Measurements from ENCODE around the gene MITF. TPM values are rescaled to one million over a fixed set of nuclear protein-coding genes. Genes with fewer than 3 reads are reported as not detected.
A peak's percentile ranks its signal among the peaks of the same experiment; 100 is the strongest.

Gene MITF
- 27.9 and 30.9 TPM in 2 replicates for polyA plus RNA-seq (2011; rRNA removed)
- 49.3 and 114 TPM in 2 replicates for polyA minus RNA-seq (2011; rRNA and poly(A)+ RNA removed)

- TF ChIP-seq, protein P1, sequence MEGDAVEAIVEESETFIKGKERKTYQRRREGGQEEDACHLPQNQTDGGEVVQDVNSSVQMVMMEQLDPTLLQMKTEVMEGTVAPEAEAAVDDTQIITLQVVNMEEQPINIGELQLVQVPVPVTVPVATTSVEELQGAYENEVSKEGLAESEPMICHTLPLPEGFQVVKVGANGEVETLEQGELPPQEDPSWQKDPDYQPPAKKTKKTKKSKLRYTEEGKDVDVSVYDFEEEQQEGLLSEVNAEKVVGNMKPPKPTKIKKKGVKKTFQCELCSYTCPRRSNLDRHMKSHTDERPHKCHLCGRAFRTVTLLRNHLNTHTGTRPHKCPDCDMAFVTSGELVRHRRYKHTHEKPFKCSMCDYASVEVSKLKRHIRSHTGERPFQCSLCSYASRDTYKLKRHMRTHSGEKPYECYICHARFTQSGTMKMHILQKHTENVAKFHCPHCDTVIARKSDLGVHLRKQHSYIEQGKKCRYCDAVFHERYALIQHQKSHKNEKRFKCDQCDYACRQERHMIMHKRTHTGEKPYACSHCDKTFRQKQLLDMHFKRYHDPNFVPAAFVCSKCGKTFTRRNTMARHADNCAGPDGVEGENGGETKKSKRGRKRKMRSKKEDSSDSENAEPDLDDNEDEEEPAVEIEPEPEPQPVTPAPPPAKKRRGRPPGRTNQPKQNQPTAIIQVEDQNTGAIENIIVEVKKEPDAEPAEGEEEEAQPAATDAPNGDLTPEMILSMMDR (IDR thresholded peaks at IDR 0.05; ENCODE audit: insufficient read depth, low read depth, low read length) = no peak
- Histone ChIP-seq H3K36me3 (ENCODE audit: control insufficient read depth, insufficient read depth, low read length) (no peaks in the 10 kb centered on the region), H3K27me3 (ENCODE audit: control insufficient read depth, insufficient read depth, low read length) (peaks cover 1% of the 10 kb centered on the region; the same call in 1 of the 2 replicates), H3K4me3 (ENCODE audit: low read depth, low read length) (peak within 1 kb of the TSS; percentile 93)
- POLR2A ChIA-PET = no interaction called here
- DNase-seq (ENCODE audit: low read depth) = no peak
- CTCF ChIA-PET = interaction anchor here (0.7 to 2.3 kb wide), 14 partner anchors 8 to 619 kb away, joined by 3 to 12 read pairs (median 4); no protein-coding TSS in a partner anchor
Measured at GRCh38 chr3:69739204-69740102, at the start of gene MITF. Gene MITF (plus strand): TSS chr3:69739464. CDS start chr3:69739598, 134 bp downstream.

DNA sequence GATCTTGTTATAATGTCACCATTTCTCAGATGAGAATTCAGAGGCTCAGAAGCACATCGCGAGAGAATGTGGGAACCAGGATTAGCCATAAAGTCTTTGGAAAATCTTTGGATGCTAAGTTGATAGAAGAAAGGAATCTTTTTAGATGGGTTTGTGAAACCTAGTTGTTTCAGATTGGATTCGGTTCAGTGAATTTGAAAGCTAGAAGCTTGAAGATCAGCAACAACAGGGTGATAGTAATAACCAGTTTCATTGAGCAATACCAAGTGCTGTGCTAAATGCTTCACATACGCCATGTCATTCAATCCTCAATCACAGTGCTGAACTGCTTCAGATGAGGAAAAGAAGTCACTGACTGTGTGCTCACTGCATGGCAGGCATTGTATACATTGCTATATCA is 47.4 kb upstream of the MITF start:
- POLR2A ChIA-PET = interaction anchor here (0.6 kb wide), 1 partner anchor 666 kb away, joined by 3 read pairs; no protein-coding TSS in a partner anchor
- H3K4me3 ChIP-seq (ENCODE audit: low read depth, low read length) = no peak overlapping the region
- CTCF ChIA-PET = interaction anchor here (1.0 to 5.7 kb wide), 16 partner anchors 20 to 259 kb away, joined by 3 to 79 read pairs (median 4); no protein-coding TSS in a partner anchor
- H3K36me3 ChIP-seq (ENCODE audit: control insufficient read depth, insufficient read depth, low read length) = no peaks in the 10 kb centered on the region
- H3K27me3 ChIP-seq (ENCODE audit: control insufficient read depth, insufficient read depth, low read length) = no peaks in the 10 kb centered on the region
- no peak for DNase-seq (ENCODE audit: low read depth)
- TF ChIP-seq, protein P1 (IDR thresholded peaks at IDR 0.05; ENCODE audit: insufficient read depth, low read depth, low read length) = no peak

GRCh38 chr3:69692761-69693160 is 46.5 kb upstream of the MITF start:
- ChIA-PET CTCF (interaction anchor here (0.7 to 2.2 kb wide), 6 partner anchors 13 to 257 kb away, joined by 3 to 10 read pairs (median 4); no protein-coding TSS in a partner anchor), POLR2A (no interaction called here)
- Histone ChIP-seq H3K27me3 (ENCODE audit: control insufficient read depth, insufficient read depth, low read length) (no peaks in the 10 kb centered on the region), H3K4me3 (ENCODE audit: low read depth, low read length) (no peak overlapping the region), H3K36me3 (ENCODE audit: control insufficient read depth, insufficient read depth, low read length) (no peaks in the 10 kb centered on the region)
- no peak for DNase-seq (ENCODE audit: low read depth)
- TF ChIP-seq, protein P1 (IDR thresholded peaks at IDR 0.05; ENCODE audit: insufficient read depth, low read depth, low read length) = no peak

DNA sequence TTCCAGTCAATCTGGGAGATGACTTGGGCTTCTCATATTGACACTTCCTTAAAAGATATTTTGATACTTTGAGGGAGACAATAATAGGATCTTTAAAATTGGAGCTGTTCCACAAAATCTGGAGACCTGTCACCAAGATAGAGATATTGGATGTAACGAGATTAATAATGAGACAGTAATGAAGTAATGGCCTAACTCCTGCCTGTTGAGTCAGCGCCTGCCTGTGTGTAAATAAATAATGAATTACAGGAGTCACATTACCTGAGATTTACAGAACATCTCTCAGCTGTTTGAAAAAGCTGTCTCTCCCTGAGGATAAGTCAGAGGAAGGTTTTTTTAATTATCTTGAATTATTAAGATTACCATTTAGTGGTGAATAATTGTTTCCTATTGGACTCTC is 43.8 kb upstream of the MITF start:
- H3K27me3 ChIP-seq (ENCODE audit: control insufficient read depth, insufficient read depth, low read length) = no peaks in the 10 kb centered on the region
- no peaks in the 10 kb centered on the region for H3K36me3 ChIP-seq (ENCODE audit: control insufficient read depth, insufficient read depth, low read length)
- TF ChIP-seq, protein P1 (IDR thresholded peaks at IDR 0.05; ENCODE audit: insufficient read depth, low read depth, low read length) = no peak
- ChIA-PET CTCF (interaction anchor here (0.9 to 4.5 kb wide), 5 partner anchors 11 to 233 kb away, joined by 3 to 24 read pairs (median 3); partner anchors contain the start of gene MITF), POLR2A (no interaction called here)
- no peak overlapping the region for H3K4me3 ChIP-seq (ENCODE audit: low read depth, low read length)
- no peak for DNase-seq (ENCODE audit: low read depth)

DNA sequence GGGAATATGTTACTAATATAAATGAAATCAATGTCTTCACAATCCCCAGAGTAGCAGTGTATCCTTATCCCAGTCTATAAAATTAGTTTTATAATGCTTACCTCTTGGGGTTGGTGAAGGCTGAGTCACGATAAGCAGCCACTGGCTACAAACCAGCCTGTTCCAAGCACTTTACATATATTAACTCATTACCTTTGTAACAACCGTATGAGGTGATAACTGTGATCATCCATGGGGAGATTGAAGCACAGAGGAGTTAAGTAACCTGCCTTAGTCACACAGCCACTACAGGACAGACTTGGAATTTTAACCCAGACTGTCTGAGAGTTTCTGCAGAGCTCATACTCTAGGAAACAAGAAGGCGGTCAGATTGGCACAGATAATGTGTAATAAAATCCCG is 43.3 kb upstream of the MITF start:
- CTCF ChIA-PET = interaction anchor here (0.9 to 4.5 kb wide), 5 partner anchors 11 to 233 kb away, joined by 3 to 24 read pairs (median 3); partner anchors contain the start of gene MITF
- Histone ChIP-seq H3K4me3 (ENCODE audit: low read depth, low read length) (no peak overlapping the region), H3K36me3 (ENCODE audit: control insufficient read depth, insufficient read depth, low read length) (no peaks in the 10 kb centered on the region), H3K27me3 (ENCODE audit: control insufficient read depth, insufficient read depth, low read length) (no peaks in the 10 kb centered on the region)
- POLR2A ChIA-PET = no interaction called here
- TF ChIP-seq, protein P1 (IDR thresholded peaks at IDR 0.05; ENCODE audit: insufficient read depth, low read depth, low read length) = no peak
- DNase-seq (ENCODE audit: low read depth) = no peak
